ENCODE measurements around the gene FCHSD2.
"Not testable (repeated sequence)": the region's sequence is repeated elsewhere in the genome, so short reads cannot be mapped to it uniquely, and the experiment has no call there.

Gene FCHSD2

DNA sequence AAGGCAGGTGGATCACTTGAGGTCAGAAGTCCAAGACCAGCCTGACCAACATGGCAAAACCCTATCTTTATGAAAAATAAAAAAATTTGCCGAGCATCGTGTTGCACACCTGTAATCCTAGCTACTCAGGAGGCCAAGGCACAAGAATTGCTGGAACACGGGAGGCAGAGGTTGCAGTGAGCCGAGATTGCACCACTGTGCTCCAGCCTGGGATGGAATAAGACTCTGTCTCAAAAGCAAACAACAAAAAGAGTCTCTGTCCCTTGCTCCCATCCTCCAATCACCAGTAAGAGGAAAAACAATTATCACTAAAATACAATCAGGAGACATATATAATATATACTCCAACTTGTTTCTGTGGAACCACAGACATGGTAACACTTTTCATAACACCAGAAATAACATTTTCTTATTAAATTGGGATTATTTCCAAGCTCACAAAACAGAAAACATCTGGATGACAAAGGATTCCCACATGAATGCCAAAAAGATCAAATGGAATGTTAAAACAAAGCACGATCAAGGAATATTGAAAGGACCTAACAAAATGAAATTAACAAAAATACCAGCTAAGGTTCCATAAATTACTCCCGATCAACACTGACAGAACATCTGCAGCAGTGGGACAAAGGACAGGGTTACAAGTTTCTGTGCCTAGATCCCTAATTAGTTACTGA is 15.2 kb downstream of the FCHSD2 start:
- no peaks in the 10 kb centered on the region for H3K4me1 Mint-ChIP-seq
- peak overlapping the region in 1 of 2 donors; percentile 74 for H3K27ac Mint-ChIP-seq
- ATAC-seq = no peak

DNA sequence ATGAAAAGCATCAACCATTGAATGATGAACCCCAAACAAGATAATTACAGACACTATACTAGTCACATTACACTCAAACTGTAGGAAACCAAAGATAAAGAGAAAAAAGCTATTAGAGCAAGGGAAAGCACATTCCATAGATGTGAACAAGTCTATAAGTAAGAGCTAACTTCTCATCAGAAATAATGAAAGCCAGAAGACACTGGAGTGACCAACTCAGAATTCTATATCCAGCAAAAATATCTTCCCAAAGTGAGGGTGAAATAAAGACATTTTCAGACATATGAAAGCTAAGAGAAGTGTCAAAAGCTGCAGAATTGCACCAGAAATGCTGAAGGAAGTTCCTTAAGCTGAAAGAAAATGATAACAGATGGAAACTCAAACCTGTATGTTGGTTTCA is 17.3 kb downstream of the FCHSD2 start:
- no peaks in the 10 kb centered on the region for H3K27me3 Mint-ChIP-seq
- DNase-seq = no peak
- H3K4me1 Mint-ChIP-seq = peaks cover 5% of the 10 kb centered on the region
- H3K4me3 Mint-ChIP-seq = no peak overlapping the region
- H3K9me3 Mint-ChIP-seq = peaks cover 7 to 13% of the 10 kb centered on the region in 2 donors
- H3K27ac Mint-ChIP-seq = no peak overlapping the region
- ATAC-seq = no peak

More for the DNA sequence above, 15.2 kb downstream of the FCHSD2 start:
- no peaks in the 10 kb centered on the region for H3K27me3 Mint-ChIP-seq
- H3K4me3 Mint-ChIP-seq = no peak overlapping the region
- H3K9me3 Mint-ChIP-seq = peaks cover 7 to 13% of the 10 kb centered on the region in 2 donors
- DNase-seq = no peak

DNA sequence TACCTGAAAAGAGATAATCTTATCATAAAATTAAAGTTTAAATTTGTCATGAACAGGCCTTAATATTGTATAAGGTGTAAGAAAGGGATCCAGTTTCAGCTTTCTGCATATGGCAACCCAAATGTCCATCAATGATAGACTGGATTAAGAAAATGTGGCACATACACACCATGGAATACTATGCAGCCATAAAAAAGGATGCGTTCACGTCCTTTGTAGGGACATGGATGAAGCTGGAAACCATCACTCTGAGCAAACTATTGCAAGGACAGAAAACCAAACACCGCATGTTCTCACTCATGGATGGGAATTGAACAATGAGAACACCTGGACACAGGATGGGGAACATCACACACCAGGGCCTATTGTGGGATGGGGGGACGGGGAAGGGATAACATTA is 18.2 kb downstream of the FCHSD2 start:
- H3K4me1 Mint-ChIP-seq, H3K27ac Mint-ChIP-seq, H3K4me3 Mint-ChIP-seq, ATAC-seq, H3K27me3 Mint-ChIP-seq, DNase-seq: not testable (repeated sequence)
- H3K9me3 Mint-ChIP-seq = peaks cover 7 to 13% of the 10 kb centered on the region in 2 donors

DNA sequence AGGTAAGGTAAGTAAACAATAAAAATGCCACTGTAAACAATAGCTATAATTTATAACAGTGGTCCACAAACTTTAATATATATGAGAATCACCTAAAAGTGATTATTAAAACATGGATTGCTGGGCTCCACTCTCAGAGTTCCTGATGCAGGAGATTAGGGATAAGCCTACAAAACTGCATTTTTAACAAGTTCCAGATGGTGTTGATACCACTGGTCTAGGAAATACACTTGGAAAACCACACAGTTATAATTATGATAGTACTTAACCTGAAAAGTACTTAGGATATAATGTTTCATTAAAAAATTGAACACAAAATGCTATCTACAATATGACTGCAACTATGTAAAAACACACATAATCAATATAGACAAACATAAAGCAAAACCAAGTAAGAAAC is 20.4 kb downstream of the FCHSD2 start:
- ATAC-seq = no peak
- no peak overlapping the region for H3K4me3 Mint-ChIP-seq
- peaks cover 7 to 13% of the 10 kb centered on the region in 2 donors for H3K9me3 Mint-ChIP-seq
- H3K27ac Mint-ChIP-seq = no peak overlapping the region
- no peak for DNase-seq
- H3K4me1 Mint-ChIP-seq = peaks cover 5% of the 10 kb centered on the region
- H3K27me3 Mint-ChIP-seq = no peaks in the 10 kb centered on the region

DNA sequence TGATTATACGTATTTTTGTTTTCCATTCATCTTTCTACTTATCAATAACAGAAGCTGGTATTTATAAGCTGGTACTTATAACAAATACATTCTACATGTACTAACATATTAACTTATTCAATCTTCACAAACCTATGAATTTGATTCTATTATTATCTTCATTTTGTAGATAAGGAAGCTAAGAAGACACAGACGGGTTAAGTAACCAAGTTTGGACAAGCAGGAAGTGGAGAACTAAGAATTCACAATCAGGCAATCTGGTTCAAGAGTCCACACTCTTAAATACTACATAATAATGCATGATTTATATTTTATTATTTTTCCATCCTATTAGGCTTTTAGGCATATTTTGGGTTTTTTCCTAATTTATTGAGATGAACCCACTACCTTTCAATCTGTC is 25.0 kb downstream of the FCHSD2 start:
- Mint-ChIP-seq H3K9me3 (peaks cover 0 to 7% of the 10 kb centered on the region in 2 donors), H3K4me1 (peaks cover 13% of the 10 kb centered on the region), H3K27ac (no peak overlapping the region), H3K27me3 (no peaks in the 10 kb centered on the region), H3K4me3 (no peak overlapping the region)
- no peak for DNase-seq
- ATAC-seq = no peak

DNA sequence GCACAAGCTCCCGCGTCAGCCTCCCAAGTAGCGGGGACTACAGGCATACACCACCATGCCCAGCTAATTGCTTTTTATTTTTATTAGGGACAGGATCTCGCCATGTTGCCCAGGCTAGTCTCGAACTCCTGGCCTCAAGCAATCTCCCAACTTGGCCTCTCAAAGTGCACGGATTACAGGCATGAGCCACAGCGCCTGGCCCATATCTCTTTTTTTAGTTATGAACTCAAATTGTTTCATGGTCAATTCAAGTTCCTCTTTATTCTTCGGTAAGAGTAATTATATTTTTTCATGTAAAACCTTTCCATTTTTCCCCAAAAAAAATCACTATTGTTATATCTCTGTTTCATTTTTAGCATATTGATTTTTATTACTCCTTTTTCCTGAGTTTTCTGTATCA is 25.5 kb downstream of the FCHSD2 start:
- Mint-ChIP-seq H3K4me1 (peaks cover 13% of the 10 kb centered on the region), H3K9me3 (peaks cover 0 to 7% of the 10 kb centered on the region in 2 donors), H3K4me3 (no peak overlapping the region), H3K27ac (no peak overlapping the region), H3K27me3 (no peaks in the 10 kb centered on the region)
- no peak for DNase-seq
- no peak for ATAC-seq

DNA sequence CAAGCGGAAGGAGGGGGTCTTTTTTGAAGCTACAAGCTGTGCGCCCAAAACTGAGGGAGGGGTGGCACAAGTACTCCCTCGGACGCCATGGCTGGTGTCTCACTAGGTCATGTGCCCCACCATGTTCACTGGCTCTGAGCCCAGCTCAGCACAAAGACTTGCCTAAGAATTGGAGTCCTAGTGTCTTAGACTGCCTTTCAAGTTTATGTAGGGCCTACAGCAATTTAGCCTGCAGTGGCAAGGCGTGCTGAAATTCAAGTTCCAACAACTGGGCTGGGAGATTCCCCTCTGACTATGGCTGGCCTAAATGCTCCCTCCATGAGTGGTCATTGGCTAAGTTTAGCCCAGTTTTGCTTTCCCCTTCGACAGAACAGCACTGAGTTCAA is 27.3 kb downstream of the FCHSD2 start:
- Mint-ChIP-seq H3K27ac (peak overlapping the region in 1 of 2 donors; percentile 37), H3K27me3 (no peaks in the 10 kb centered on the region), H3K9me3 (peaks cover 8 to 16% of the 10 kb centered on the region in 2 donors), H3K4me3 (no peak overlapping the region), H3K4me1 (peaks cover 7% of the 10 kb centered on the region)
- ATAC-seq = no peak
- DNase-seq = no peak

DNA sequence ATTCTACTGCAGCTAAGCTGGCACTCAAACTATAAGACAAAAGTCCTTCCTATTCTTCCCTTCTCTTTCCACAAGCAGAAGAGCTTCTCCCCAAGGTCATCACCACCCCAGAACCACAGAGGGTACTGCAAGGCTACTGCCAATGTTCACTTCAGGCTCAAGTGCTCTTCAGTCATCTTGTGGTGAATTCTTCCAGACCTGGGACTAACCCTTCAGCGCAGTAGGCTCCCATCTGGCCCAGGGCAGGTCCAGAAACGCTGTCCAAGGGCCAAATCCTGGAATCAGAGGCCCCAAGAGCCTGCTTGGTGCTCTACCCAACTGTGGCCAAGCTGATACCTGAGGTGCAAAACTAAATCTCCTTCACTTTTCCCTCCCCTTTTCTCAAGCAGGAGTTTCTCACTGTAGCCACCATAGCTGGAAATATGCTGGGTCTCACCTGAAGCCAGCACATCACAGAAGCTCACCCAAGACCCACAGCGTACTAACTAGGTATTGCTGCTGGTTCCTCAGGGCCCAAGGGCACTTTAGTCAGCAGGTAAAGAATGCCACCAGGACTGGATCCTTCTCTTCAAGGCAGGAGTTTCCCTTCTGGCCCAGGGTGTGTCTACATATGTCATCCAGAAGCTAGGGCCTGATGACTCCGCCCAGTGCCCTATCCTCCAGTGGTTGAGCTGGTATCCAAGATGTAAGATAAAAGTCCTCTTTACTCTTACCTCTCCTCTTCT is 27.8 kb downstream of the FCHSD2 start:
- no peak for DNase-seq
- ATAC-seq = no peak
- H3K27ac Mint-ChIP-seq = peak overlapping the region in 1 of 2 donors; percentile 72
- peaks cover 7% of the 10 kb centered on the region for H3K4me1 Mint-ChIP-seq
- no peak overlapping the region for H3K4me3 Mint-ChIP-seq
- H3K9me3 Mint-ChIP-seq = peaks cover 14 to 22% of the 10 kb centered on the region in 2 donors
- no peaks in the 10 kb centered on the region for H3K27me3 Mint-ChIP-seq

DNA sequence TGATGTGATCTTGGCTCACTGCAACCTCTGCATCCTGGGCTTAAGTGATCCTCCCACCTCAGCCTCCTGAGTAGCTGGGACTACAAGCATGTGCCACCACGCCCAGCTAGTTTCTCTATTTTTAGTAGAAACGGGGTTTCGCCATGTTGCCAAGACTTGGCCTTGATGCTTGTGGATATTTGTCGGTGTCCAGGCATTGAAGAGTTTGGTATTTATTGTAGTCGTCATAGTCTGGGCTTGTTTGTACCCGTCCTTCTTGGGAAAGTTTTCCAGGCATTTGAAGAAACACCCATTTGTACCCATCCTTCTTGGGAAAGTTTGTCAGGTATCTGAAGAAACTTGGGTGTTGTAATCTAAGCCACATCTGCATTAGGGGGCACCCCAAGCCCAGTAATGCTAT is 28.7 kb downstream of the FCHSD2 start:
- H3K4me3 Mint-ChIP-seq = no peak overlapping the region

DNA sequence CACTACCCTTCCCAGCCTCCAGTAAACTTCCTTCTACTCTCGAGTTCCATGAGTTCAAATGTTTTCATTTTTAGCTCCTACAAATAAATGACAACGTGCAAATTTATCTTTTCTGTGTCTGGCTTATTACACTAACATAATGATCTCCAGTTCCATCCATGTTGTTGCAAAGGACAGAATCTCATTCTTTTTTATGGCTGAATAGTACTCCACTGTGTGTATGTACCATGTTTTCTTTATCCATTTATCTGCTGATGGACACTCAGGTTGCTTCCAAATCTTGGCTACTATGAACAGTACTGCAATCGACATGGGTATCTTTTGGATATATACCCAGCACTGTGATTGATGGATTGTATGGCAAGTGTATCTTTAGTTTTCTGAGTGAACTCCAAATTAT is 34.5 kb downstream of the FCHSD2 start:
- DNase-seq (no peak), ATAC-seq (no peak)
- no peak overlapping the region for H3K4me3 Mint-ChIP-seq
- H3K9me3 Mint-ChIP-seq = peaks cover 20 to 25% of the 10 kb centered on the region in 2 donors
- no peaks in the 10 kb centered on the region for H3K4me1 Mint-ChIP-seq
- H3K27me3 Mint-ChIP-seq = no peaks in the 10 kb centered on the region
- no peak overlapping the region for H3K27ac Mint-ChIP-seq

More for the DNA sequence above, 28.7 kb downstream of the FCHSD2 start:
- ATAC-seq (no peak), DNase-seq (no peak)
- peaks cover 20 to 27% of the 10 kb centered on the region in 2 donors for H3K9me3 Mint-ChIP-seq
- peaks cover 7% of the 10 kb centered on the region for H3K4me1 Mint-ChIP-seq
- no peaks in the 10 kb centered on the region for H3K27me3 Mint-ChIP-seq
- H3K27ac Mint-ChIP-seq = no peak overlapping the region

DNA sequence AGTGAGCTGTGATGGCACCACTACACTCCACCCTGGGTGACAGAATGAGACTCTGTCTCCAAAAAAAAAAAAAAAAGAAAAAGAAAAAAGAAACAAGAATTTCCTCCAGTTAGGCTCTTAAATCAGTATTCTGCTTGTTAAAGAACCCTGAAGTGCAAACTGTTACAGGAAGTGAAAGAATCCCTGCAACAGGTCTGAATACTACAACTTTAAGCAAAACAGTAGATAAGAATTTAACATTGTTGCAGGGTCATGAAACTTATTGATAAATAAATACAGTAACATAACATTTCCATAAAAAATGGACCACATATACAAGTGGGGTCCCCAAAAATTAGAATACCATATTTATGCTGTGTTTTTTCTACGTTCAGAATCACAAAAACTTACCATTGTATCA is 35.8 kb downstream of the FCHSD2 start:
- Mint-ChIP-seq H3K27ac (no peak overlapping the region), H3K4me1 (no peaks in the 10 kb centered on the region), H3K4me3 (no peak overlapping the region), H3K27me3 (no peaks in the 10 kb centered on the region), H3K9me3 (peaks cover 20 to 25% of the 10 kb centered on the region in 2 donors)
- DNase-seq (no peak), ATAC-seq (no peak)

DNA sequence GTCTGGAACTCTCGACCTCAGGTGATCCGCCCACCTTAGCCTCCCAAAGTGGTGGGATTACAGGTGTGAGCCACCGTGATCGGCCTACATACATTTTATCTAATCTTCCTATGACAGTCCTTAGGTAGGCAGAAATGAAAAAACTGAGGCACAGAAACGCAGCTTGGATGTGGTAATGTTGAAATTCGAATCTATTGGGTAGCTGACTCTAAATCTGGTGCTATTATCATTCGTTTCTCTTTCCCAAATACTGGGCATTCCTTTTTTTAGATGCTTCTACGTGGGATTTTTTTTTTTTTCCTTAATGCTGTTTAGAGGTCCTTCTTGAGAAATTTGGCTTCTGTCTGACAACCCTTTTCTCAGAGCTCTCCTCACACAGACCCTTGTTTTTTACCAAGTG is 41.5 kb downstream of the FCHSD2 start:
- DNase-seq (no peak), ATAC-seq (no peak)
- Mint-ChIP-seq H3K9me3 (no peaks in the 10 kb centered on the region), H3K4me3 (no peak overlapping the region), H3K27me3 (no peaks in the 10 kb centered on the region), H3K4me1 (peaks cover 9% of the 10 kb centered on the region), H3K27ac (no peak overlapping the region)

DNA sequence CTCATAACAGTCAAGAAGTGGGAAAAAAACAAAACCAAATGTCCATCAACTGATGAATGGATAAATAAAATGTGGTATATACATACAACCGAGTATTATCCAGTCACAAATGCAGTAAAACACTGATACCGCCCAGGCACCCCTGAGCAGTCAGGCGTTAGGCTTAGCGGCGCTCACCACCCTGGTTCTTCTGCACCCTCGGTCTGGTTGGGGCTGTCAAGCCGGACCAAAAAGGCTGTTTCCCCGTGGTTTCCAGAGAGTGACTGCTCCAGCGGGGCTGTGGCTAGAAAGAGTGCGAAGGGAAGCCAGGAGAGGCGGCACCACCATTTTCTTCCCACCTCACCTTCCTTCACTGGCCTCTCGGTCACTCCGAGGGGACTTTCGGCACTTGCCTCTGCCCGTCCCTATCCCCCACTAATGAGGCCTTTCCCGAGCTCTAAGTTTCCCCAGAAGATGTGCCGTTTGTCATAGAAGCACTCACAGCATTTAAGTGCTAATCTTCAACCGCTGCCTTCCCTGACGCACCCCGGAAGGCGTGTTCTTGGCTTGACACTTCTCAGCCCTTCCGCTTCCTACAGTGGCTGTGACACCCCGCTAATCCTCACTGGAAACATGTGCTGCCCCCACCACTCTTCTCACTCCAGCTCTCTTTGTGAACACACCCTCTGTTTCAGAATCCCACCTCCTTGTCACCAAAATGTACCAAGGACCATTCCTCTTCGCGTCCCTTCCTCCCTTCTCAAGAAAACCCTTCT is 42.4 kb downstream of the FCHSD2 start:
- Mint-ChIP-seq H3K9me3 (no peaks in the 10 kb centered on the region), H3K4me3 (no peak overlapping the region), H3K4me1 (peaks cover 14% of the 10 kb centered on the region), H3K27me3 (no peaks in the 10 kb centered on the region), H3K27ac (no peak overlapping the region)
- no peak for ATAC-seq
- DNase-seq = no peak

DNA sequence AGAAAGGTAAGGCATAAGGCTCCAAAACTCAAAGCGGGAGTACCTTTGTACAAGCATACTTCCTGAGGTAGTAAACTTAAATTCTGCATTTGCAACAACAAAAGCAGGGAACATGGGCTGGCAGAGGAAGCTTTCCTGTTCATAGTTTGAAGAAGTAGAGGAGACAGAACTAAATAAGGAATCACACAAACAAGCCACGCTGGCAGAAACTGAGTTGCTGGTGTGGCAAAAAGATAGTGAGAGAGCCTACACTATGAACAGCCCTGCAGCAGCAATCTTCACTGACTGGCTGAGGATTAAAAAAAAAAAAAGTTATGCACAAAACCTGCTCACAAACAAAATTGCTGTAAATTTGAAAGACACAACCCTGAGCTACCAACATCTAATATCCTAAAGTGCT is 46.5 kb downstream of the FCHSD2 start:
- no peaks in the 10 kb centered on the region for H3K9me3 Mint-ChIP-seq
- ATAC-seq (no peak), DNase-seq (no peak)
- H3K4me3 Mint-ChIP-seq = no peak overlapping the region
- H3K27ac Mint-ChIP-seq = no peak overlapping the region
- H3K4me1 Mint-ChIP-seq = peaks cover 14% of the 10 kb centered on the region
- H3K27me3 Mint-ChIP-seq = no peaks in the 10 kb centered on the region

DNA sequence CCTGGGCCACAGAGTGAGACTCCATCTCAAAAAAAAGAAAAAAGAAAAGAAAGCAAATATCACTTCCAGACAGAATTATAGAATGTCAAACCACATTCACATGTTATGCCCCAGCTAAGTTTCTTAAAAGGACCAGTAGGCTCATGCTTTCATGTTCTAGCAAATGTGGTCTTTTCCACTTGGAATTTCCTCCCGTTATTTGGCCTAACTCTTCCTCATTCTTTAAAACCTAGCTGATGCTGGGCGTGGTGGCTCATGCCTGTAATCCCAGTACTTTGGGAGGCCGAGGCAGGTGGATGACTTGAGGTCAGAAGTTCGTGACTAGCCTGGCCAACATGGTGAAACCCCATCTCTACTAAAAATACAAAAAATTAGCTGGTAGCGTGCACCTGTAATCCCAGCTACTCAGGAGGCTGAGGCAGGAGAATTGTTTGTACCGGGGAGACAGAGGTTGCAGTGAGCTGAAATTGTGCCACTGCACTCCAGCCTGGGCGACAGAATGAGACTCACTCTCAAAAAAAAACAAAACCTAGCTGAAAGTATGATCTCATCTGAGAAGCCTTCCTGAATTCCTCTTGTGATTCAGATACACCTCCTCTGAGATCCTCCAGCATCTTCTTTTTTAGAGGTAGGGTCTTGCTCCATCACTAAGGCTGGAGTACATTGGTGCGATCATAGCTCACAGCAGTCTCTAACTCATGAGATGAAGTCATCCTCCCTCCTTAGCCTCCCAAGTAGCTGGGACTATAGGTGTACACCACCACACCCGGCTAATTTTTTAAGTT is 50.4 kb downstream of the FCHSD2 start:
- Mint-ChIP-seq H3K4me1 (peaks cover 25% of the 10 kb centered on the region), H3K27me3 (no peaks in the 10 kb centered on the region), H3K4me3 (no peak overlapping the region), H3K27ac (peak overlapping the region in 1 of 2 donors; percentile 31), H3K9me3 (no peaks in the 10 kb centered on the region)
- ATAC-seq (no peak), DNase-seq (no peak)
